ENCODE measurements around the gene TNIK. TPM values are rescaled to one million over a fixed set of nuclear protein-coding genes. Genes with fewer than 3 reads are reported as not detected.

TNIK gene
- total and polyA plus RNA-seq, 2 of the 4 experiments (the other 2 are of a cell fraction): 3.4 to 6.3 TPM

DNA sequence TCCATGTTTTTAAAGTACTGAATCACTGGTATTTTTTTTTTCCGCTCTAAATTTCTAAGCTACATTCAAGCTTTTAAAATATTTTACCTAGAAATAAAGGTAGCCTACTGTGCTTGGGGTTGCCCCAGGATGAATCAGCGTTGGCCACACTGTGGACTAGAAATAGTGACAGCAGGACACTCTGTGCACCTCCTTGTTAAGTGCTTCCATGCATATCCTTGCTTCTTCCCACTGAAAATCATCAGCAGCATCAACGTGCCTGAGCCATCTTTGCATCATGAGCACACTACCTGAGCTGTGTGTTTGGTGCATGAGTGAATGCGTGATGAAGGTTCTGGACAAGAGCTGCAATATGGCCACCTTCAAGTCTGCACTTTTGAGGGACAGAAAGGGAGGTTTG is 291.7 kb downstream of the TNIK start:
- ATAC-seq (ENCODE audit: low read depth): no peak
- Histone ChIP-seq H3K4me1 (ENCODE audit: control insufficient read depth, insufficient read depth, low read length) (peaks cover 2% of the 10 kb centered on the region; the same call in 1 of the 2 replicates), H3K36me3 (ENCODE audit: control insufficient read depth, insufficient read depth, low read length) (peaks cover 3% of the 10 kb centered on the region; the same call in 1 of the 2 replicates), H2BK5ac (ENCODE audit: low read depth, low read length, poor library complexity, severe bottlenecking) (no peak overlapping the region), H4K5ac (ENCODE audit: low read depth, low read length) (no peak overlapping the region), H3K14ac (replicated peaks; ENCODE audit: low read depth, low read length) (no peak overlapping the region), H3K9ac (ENCODE audit: low read depth, low read length) (no peak overlapping the region), H3K9me3 (ENCODE audit: control insufficient read depth, insufficient read depth, low read length) (no peaks in the 10 kb centered on the region), H3K4me3 (ENCODE audit: insufficient read depth, low read depth, low read length) (no peak overlapping the region), H3K27ac (ENCODE audit: insufficient read depth, low read length) (no peak overlapping the region), H3K4ac (ENCODE audit: low read depth, low read length) (no peak overlapping the region), H2AK9ac (replicated peaks; ENCODE audit: low read depth, low read length, poor library complexity) (no peak overlapping the region), H3K27me3 (ENCODE audit: control insufficient read depth, insufficient read depth, low read length) (no peaks in the 10 kb centered on the region), H2BK20ac (ENCODE audit: low read depth, low read length) (no peak overlapping the region), H4K20me1 (ENCODE audit: insufficient read depth, low read length) (no peaks in the 10 kb centered on the region), H3K56ac (ENCODE audit: extremely low read depth, insufficient read depth, low read length) (no peak overlapping the region), H3K9me1 (ENCODE audit: insufficient read depth, low read length) (0 out of 2 replicates have a peak, but pooled peaks cover under 1% of the 10 kb centered on the region), H2AFZ (replicated peaks; ENCODE audit: low read length, poor library complexity) (no peak overlapping the region), H3K4me2 (ENCODE audit: low read depth, low read length) (no peak overlapping the region), H2BK120ac (ENCODE audit: low read depth, low read length) (no peak overlapping the region), H3K23ac (ENCODE audit: low read depth, low read length) (no peak overlapping the region), H2AK5ac (ENCODE audit: low read depth, low read length) (no peak overlapping the region), H2BK15ac (ENCODE audit: low read depth, low read length) (no peak overlapping the region), H3K79me1 (ENCODE audit: low read depth in 1 of 2, low read length in 2 of 2) (no peaks in the 10 kb centered on the region), H4K8ac (ENCODE audit: low read depth in 2 of 2, low read length in 2 of 2) (no peak overlapping the region), H4K91ac (ENCODE audit: insufficient read depth, low read depth, low read length) (no peak overlapping the region), H3K18ac (ENCODE audit: low read depth, low read length) (no peak overlapping the region)
- ChIA-PET CTCF (interaction anchor here (0.6 kb wide), 2 partner anchors 206 to 309 kb away, joined by 4 to 5 read pairs; no protein-coding TSS in a partner anchor), POLR2A (ENCODE audit: unreplicated experiment) (no interaction called here)
- DNase-seq: no peak
- 80% methylated on average over 1 of the region's 4 CpGs; no CpG with 5 or more reads in 1 of the 2 experiments for WGBS, 2 experiments (ENCODE audit: extremely low coverage in 2 of 2, insufficient read length in 1 of 2)
- TF ChIP-seq RFX5 (IDR thresholded peaks at IDR 0.05; ENCODE audit: low read depth, low read length): no peak
- TF ChIP-seq, protein P1, sequence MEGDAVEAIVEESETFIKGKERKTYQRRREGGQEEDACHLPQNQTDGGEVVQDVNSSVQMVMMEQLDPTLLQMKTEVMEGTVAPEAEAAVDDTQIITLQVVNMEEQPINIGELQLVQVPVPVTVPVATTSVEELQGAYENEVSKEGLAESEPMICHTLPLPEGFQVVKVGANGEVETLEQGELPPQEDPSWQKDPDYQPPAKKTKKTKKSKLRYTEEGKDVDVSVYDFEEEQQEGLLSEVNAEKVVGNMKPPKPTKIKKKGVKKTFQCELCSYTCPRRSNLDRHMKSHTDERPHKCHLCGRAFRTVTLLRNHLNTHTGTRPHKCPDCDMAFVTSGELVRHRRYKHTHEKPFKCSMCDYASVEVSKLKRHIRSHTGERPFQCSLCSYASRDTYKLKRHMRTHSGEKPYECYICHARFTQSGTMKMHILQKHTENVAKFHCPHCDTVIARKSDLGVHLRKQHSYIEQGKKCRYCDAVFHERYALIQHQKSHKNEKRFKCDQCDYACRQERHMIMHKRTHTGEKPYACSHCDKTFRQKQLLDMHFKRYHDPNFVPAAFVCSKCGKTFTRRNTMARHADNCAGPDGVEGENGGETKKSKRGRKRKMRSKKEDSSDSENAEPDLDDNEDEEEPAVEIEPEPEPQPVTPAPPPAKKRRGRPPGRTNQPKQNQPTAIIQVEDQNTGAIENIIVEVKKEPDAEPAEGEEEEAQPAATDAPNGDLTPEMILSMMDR (conservative IDR thresholded peaks at IDR 0.05; ENCODE audit: low read depth, low read length): no peak
- no peak for TF ChIP-seq FOS (IDR thresholded peaks at IDR 0.05; ENCODE audit: low read depth, low read length)
- TF ChIP-seq POLR2A (IDR thresholded peaks at IDR 0.05; ENCODE audit: low read depth, low read length): no peak
- no peak for TF ChIP-seq MAFK (IDR thresholded peaks at IDR 0.05; ENCODE audit: low read depth, low read length)
- TF ChIP-seq MXI1 (IDR thresholded peaks at IDR 0.05; ENCODE audit: borderline replicate concordance, low read depth, low read length): no peak
- TF ChIP-seq SMC3 (IDR thresholded peaks at IDR 0.05; ENCODE audit: low read depth, low read length): no peak
- intact Hi-C loops (cut with micrococcal nuclease): loop anchor here (1.0 kb wide), 2 partner anchors 118 to 206 kb away; no protein-coding TSS in a partner anchor
- dilution Hi-C loops (cut with HindIII; ENCODE audit: low sequenced_read_pairs, unreplicated experiment): no loop called here
- in situ Hi-C loops (cut with MboI; ENCODE audit: low sequenced_read_pairs): no loop called here
- BruUV-seq (replicated peaks): no TSS peak

Measured in IMR-90 (cell line).